ENCODE measurements around the gene PDE1C.
"Not testable (repeated sequence)": the region's sequence is repeated elsewhere in the genome, so short reads cannot be mapped to it uniquely, and the experiment has no call there.

PDE1C gene

DNA sequence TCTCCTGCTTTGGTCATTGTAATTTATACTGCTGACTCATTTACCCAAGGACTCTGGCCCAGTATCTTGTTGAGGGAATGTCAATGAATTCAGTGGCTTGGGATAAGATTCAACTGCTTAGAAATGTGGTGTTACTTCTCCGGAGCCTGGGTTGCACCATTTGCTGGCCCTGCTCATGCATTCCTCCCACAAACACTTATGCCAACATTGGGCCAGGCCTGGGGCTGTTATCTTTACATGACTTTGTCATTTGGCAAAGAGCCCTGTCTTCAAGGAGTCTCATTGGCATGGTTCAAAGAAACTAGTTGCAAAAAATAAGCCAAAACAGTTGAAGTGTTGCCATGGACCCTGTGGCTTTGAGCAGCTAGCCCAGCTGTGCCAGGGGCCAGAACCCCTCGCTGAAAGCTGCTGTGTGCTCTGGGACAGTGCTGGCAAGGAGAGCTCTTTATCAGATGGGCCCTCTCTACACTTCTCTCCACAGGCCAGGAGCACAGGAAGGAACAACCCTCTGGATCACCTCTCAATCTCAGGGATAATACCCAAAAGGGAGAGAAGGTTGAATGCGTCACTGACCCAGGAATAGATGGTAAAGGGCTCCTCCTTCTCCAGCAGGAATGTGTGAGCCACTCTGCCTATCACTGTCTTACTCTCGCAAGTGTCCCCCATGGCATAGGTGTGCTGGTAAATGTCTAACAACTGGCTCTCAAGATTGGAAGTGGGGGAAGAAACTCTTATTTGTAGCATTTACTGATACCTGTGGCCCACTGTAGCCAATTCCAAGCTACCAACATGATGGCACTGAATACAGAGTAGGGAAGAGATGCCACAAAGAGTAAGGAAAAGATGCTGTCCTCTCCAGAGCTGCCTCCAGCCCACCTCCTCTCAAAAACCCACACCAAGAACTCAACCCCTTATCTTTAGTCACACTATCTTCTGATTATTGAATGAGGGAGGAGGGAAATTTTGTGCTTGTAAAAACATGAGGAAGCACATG, 23.5 kb upstream of the PDE1C start:
- Histone ChIP-seq H3K9me3 (ENCODE audit: control insufficient read depth, low read depth, low read length) (no peaks in the 10 kb centered on the region), H3K27me3 (ENCODE audit: control insufficient read depth, insufficient read depth, low read length) (no peaks in the 10 kb centered on the region), H3K27ac (ENCODE audit: low read length) (no peak overlapping the region), H3K4me3 (ENCODE audit: low read length) (no peak overlapping the region), H3K9ac (ENCODE audit: low read length) (no peak overlapping the region), H3K36me3 (ENCODE audit: control insufficient read depth, low read depth, low read length) (no peaks in the 10 kb centered on the region), H3K4me1 (ENCODE audit: control insufficient read depth, low read depth, low read length) (no peaks in the 10 kb centered on the region)

DNA sequence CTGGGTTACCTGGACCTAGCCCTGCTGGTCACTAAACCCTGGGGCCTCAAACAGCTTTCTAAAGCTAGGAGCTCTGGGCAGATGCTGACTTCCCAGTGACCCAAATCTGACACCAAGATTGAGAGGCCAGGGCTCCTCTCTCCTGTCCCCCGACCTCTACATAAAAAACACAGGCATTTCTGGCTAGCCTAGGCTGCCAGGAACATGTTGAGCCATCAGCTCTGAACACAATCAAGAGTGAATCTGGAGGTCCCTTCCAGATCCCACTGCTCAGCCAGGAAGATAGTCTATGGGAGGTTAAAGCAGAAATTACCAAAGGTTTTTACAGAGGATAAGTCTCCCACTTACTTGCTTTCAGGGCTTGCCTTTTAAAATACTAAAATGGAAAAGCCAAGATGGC, 22.1 kb upstream of the PDE1C start:
- no peak overlapping the region for H3K4me3 ChIP-seq (ENCODE audit: low read length)
- no peaks in the 10 kb centered on the region for H3K9me3 ChIP-seq (ENCODE audit: control insufficient read depth, low read depth, low read length)
- H3K9ac ChIP-seq (ENCODE audit: low read length): no peak overlapping the region
- no peaks in the 10 kb centered on the region for H3K4me1 ChIP-seq (ENCODE audit: control insufficient read depth, low read depth, low read length)
- H3K27ac ChIP-seq (ENCODE audit: low read length): no peak overlapping the region
- no peaks in the 10 kb centered on the region for H3K36me3 ChIP-seq (ENCODE audit: control insufficient read depth, low read depth, low read length)
- H3K27me3 ChIP-seq (ENCODE audit: control insufficient read depth, insufficient read depth, low read length): no peaks in the 10 kb centered on the region

DNA sequence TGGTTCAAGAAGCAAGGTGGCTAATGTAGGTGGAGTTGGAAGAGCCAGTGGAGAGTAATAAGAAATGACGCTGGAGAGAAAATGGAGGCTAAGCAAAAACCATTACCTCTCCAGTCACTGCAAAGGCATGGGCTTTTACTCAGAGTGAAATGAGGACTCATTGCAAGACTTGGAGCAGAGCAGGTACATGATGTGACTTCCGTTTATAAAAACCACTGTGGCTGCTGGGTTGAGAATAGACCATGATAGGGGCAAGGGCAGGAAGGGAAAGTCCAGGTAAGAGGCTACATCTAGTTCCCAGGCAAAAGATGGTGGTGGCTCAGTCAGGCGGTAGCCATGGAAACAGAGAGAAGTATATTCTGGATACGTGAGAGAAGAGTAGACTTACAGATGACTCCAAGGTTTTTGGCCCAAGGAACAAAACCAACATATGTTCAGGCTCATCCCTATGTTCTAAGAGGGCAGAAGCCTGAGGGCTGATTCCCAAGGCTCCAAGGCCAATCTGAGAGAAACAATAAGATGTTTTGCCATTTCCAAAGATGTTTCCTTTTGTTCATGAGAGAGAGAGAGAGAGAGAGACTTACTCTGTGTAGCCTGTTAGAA, 21.5 kb upstream of the PDE1C start:
- H3K36me3 ChIP-seq (ENCODE audit: control insufficient read depth, low read depth, low read length): no peaks in the 10 kb centered on the region
- H3K27me3 ChIP-seq (ENCODE audit: control insufficient read depth, insufficient read depth, low read length): no peaks in the 10 kb centered on the region
- H3K9ac ChIP-seq (ENCODE audit: low read length): no peak overlapping the region
- H3K9me3 ChIP-seq (ENCODE audit: control insufficient read depth, low read depth, low read length): no peaks in the 10 kb centered on the region
- H3K27ac ChIP-seq (ENCODE audit: low read length): no peak overlapping the region
- no peak overlapping the region for H3K4me3 ChIP-seq (ENCODE audit: low read length)
- H3K4me1 ChIP-seq (ENCODE audit: control insufficient read depth, low read depth, low read length): no peaks in the 10 kb centered on the region

DNA sequence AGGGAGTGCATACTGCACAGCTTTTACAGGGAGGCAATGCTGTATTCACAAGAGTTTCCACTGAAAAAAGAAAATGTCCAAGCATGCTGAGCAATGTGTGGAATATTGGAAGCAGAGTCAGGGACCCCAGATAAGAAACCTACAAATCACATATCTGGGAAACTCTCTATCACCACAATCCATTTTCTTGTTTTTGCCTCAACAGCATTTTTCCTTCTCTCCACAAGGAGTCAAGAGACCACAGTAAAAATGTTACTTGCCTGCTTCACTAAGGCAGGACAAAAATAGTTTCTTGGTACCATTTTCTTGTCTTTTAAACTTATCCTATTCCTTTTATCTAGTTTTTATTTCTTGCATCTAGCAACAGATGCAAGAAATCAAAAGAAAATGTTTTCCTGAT, 19.5 kb upstream of the PDE1C start:
- no peak overlapping the region for H3K4me3 ChIP-seq (ENCODE audit: low read length)
- H3K27ac ChIP-seq (ENCODE audit: low read length): no peak overlapping the region
- no peaks in the 10 kb centered on the region for H3K9me3 ChIP-seq (ENCODE audit: control insufficient read depth, low read depth, low read length)
- no peak overlapping the region for H3K9ac ChIP-seq (ENCODE audit: low read length)
- no peaks in the 10 kb centered on the region for H3K27me3 ChIP-seq (ENCODE audit: control insufficient read depth, insufficient read depth, low read length)
- H3K36me3 ChIP-seq (ENCODE audit: control insufficient read depth, low read depth, low read length): no peaks in the 10 kb centered on the region
- H3K4me1 ChIP-seq (ENCODE audit: control insufficient read depth, low read depth, low read length): no peaks in the 10 kb centered on the region

DNA sequence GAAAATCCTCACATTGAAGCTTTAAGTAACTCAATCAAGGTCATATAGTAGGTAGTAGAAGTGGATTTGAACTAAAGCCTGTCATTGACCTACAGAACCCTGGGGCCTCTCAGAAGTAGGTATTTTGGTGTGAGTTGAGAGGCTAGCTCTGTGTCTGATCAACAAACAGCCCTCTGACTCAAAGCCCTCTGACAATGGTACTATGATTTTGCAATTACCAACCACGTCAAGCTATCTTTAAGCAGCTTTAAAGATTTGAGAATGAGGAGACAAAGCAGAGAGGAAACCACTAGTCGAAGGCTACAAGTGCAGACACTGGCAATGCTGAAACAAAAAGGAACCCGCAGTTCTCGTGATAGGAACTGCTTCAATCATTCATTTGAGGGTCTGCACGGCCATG, 19.0 kb upstream of the PDE1C start:
- Histone ChIP-seq H3K9me3 (ENCODE audit: control insufficient read depth, low read depth, low read length) (no peaks in the 10 kb centered on the region), H3K4me3 (ENCODE audit: low read length) (no peak overlapping the region), H3K36me3 (ENCODE audit: control insufficient read depth, low read depth, low read length) (no peaks in the 10 kb centered on the region), H3K27ac (ENCODE audit: low read length) (no peak overlapping the region), H3K9ac (ENCODE audit: low read length) (no peak overlapping the region), H3K27me3 (ENCODE audit: control insufficient read depth, insufficient read depth, low read length) (no peaks in the 10 kb centered on the region), H3K4me1 (ENCODE audit: control insufficient read depth, low read depth, low read length) (no peaks in the 10 kb centered on the region)

DNA sequence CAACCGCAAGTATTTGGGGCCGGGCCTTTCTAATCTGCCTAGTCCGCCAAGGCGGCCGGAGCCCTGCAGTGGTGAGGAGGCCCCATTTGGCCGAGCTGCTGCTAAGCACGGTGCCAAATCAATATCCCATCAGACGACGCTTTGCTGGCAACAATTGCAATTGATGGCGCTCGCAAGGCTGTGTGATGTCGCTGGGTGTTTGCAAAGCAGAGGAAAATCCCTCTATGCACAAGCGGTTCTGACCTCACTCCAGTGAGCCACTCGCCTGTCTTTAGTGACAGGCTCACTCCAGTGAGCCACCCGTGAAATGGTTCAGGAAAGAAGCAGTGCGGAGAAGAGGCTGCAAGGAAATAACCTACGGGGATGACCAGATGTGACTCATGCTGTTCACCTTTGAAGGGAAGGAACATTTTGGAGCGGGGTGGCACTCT, 18.3 kb upstream of the PDE1C start:
- no peak overlapping the region for H3K4me3 ChIP-seq (ENCODE audit: low read length)
- no peaks in the 10 kb centered on the region for H3K27me3 ChIP-seq (ENCODE audit: control insufficient read depth, insufficient read depth, low read length)
- no peak overlapping the region for H3K9ac ChIP-seq (ENCODE audit: low read length)
- no peaks in the 10 kb centered on the region for H3K9me3 ChIP-seq (ENCODE audit: control insufficient read depth, low read depth, low read length)
- no peaks in the 10 kb centered on the region for H3K36me3 ChIP-seq (ENCODE audit: control insufficient read depth, low read depth, low read length)
- H3K4me1 ChIP-seq (ENCODE audit: control insufficient read depth, low read depth, low read length): no peaks in the 10 kb centered on the region
- H3K27ac ChIP-seq (ENCODE audit: low read length): no peak overlapping the region

DNA sequence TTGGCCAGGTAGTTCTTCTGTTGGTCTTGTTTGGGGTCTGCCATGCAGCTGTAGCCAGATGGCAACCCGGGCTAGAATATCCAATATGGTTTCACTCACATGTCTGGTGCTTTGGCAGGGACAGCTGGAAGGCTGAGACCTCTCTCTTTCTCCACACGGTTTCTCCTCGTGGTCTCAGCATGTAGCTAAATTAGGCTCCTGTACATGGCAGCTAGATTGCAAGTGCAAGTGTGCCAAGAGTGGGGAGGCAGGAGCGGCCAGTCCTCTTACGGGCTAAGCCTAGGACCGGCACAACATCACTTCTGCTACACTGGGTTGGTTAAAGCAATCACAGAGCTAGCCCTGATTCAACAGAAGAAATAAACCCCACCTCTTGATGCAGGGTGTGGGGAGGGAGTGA, 9.3 kb upstream of the PDE1C start:
- Histone ChIP-seq H3K4me1 (ENCODE audit: control insufficient read depth, low read depth, low read length) (no peaks in the 10 kb centered on the region), H3K9me3 (ENCODE audit: control insufficient read depth, low read depth, low read length) (peaks cover 4% of the 10 kb centered on the region), H3K27ac (ENCODE audit: low read length) (no peak overlapping the region), H3K9ac (ENCODE audit: low read length) (no peak overlapping the region), H3K36me3 (ENCODE audit: control insufficient read depth, low read depth, low read length) (no peaks in the 10 kb centered on the region), H3K4me3 (ENCODE audit: low read length) (no peak overlapping the region), H3K27me3 (ENCODE audit: control insufficient read depth, insufficient read depth, low read length) (no peaks in the 10 kb centered on the region)

DNA sequence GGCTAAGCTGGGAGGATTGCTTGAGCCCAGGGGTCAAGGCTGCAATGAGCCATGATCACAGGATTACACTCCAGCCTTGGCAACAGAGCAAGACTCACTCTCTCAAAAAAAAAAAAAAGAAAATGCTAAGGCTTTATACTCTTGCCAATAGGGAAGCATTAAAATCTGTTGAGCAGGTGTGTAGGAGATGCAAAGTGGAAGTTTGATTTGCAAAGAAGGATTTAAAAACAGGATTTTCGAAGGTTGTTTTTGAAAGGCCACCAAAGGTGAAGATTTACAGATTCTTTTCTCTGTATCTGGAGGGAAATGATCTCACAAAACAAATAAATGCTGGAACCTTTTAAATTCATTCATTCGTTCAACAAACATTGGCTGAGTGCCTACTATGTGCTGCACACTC, 8.6 kb upstream of the PDE1C start:
- H3K9ac ChIP-seq (ENCODE audit: low read length): no peak overlapping the region
- H3K9me3 ChIP-seq (ENCODE audit: control insufficient read depth, low read depth, low read length): peaks cover 4% of the 10 kb centered on the region
- no peak overlapping the region for H3K27ac ChIP-seq (ENCODE audit: low read length)
- H3K4me3 ChIP-seq (ENCODE audit: low read length): no peak overlapping the region
- peaks cover 6% of the 10 kb centered on the region for H3K27me3 ChIP-seq (ENCODE audit: control insufficient read depth, insufficient read depth, low read length)
- H3K4me1 ChIP-seq (ENCODE audit: control insufficient read depth, low read depth, low read length): no peaks in the 10 kb centered on the region
- no peaks in the 10 kb centered on the region for H3K36me3 ChIP-seq (ENCODE audit: control insufficient read depth, low read depth, low read length)

DNA sequence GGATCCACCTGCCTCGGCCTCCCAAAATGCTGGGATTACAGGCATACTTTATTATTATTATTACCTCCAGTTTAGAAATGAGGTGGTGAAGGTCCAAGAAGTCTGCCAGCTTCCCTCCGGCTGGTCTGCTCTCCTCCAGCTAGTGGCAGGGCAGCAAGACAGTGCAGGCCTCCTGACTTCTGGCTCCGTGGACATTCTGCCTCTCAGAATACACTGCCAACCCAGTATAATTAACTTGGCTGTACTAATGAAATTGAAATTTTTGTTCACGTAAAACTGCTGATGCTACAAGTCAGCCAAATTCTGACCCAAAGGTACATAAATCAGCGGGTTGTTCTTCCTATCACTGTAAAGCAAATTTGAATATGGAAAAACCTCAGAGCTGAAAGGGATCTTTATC, 7.6 kb upstream of the PDE1C start:
- H3K27me3 ChIP-seq (ENCODE audit: control insufficient read depth, insufficient read depth, low read length): peaks cover 13% of the 10 kb centered on the region
- no peaks in the 10 kb centered on the region for H3K36me3 ChIP-seq (ENCODE audit: control insufficient read depth, low read depth, low read length)
- no peak overlapping the region for H3K9ac ChIP-seq (ENCODE audit: low read length)
- no peak overlapping the region for H3K4me3 ChIP-seq (ENCODE audit: low read length)
- H3K27ac ChIP-seq (ENCODE audit: low read length): no peak overlapping the region
- H3K4me1 ChIP-seq (ENCODE audit: control insufficient read depth, low read depth, low read length): no peaks in the 10 kb centered on the region
- peaks cover 4% of the 10 kb centered on the region for H3K9me3 ChIP-seq (ENCODE audit: control insufficient read depth, low read depth, low read length)

DNA sequence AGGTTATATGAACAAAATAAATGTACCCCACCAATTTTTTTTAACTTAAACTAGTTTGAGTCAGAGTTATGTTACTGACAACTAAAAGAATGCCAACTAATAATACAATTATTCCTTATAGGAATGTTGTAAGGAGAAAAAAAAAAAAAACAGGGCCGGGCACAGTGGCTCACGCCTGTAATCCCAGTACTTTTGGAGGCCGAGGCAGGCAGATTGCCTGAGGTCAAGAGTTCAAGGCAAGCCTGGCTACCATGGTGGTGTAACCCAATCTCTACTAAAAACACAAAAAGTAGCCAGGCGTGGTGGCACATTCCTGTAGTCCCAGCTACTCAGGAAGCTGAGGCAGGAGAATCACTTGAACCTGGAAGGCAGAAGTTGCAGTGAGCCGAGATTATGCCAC, 6.6 kb upstream of the PDE1C start:
- H3K27me3 ChIP-seq (ENCODE audit: control insufficient read depth, insufficient read depth, low read length): peaks cover 23% of the 10 kb centered on the region
- H3K4me3 ChIP-seq (ENCODE audit: low read length); H3K9ac ChIP-seq (ENCODE audit: low read length); H3K36me3 ChIP-seq (ENCODE audit: control insufficient read depth, low read depth, low read length); H3K4me1 ChIP-seq (ENCODE audit: control insufficient read depth, low read depth, low read length); H3K9me3 ChIP-seq (ENCODE audit: control insufficient read depth, low read depth, low read length); H3K27ac ChIP-seq (ENCODE audit: low read length): not testable (repeated sequence)

DNA sequence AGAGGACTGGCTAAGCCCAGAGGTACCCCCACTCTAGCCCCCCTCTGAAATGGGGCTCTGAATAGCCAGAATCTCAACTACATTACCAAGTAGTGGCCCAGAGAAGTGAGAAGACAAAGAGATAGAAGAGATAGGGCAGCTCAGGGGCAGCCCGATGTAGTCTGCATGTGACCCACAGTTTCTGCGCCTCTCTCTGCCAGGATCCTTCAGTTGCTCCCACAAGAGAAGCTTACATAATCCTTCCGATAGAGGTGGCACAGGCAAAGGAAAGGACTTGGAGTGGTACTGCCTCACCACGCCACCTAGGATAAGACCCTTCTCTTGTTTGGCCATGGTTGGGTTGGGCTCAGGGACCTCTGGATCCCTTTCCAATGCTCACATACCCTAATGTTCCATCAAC, 5.4 kb upstream of the PDE1C start:
- no peak overlapping the region for H3K4me3 ChIP-seq (ENCODE audit: low read length)
- H3K4me1 ChIP-seq (ENCODE audit: control insufficient read depth, low read depth, low read length): no peaks in the 10 kb centered on the region
- no peak overlapping the region for H3K27ac ChIP-seq (ENCODE audit: low read length)
- H3K9ac ChIP-seq (ENCODE audit: low read length): no peak overlapping the region
- no peaks in the 10 kb centered on the region for H3K9me3 ChIP-seq (ENCODE audit: control insufficient read depth, low read depth, low read length)
- H3K27me3 ChIP-seq (ENCODE audit: control insufficient read depth, insufficient read depth, low read length): peaks cover 35% of the 10 kb centered on the region
- no peaks in the 10 kb centered on the region for H3K36me3 ChIP-seq (ENCODE audit: control insufficient read depth, low read depth, low read length)

Measured in iPS-18a (cell line).